AG10803 (cell line): ENCODE results near the gene SDHAF4.

ENCODE experiments used
- DNase-seq: peaks from one replicate; pipeline ENCODE4 v3.0.0; 2010; ENCODE audit warnings: low read depth
- H3K4me3 ChIP-seq: 2 replicates; pipeline ENCODE4 v1.5.1; 2011; ENCODE audit warnings: mild to moderate bottlenecking, low read length, control low read depth
- CTCF ChIP-seq: conservative IDR thresholded peaks from 2 replicates; pipeline ENCODE4 v1.5.1; 2011; ENCODE audit warnings: mild to moderate bottlenecking, low read length, control low read depth, inconsistent platforms

The SDHAF4 gene

GRCh38 chr6:70638468-70638867, 71.7 kb downstream of the SDHAF4 start:
- H3K4me3 ChIP-seq: no peak overlapping the region
- TF ChIP-seq CTCF: no peak
- no peak for DNase-seq
